HepG2 (cell line): Measurements from ENCODE around the gene OASL. TPM values are rescaled to one million over a fixed set of nuclear protein-coding genes. Genes with fewer than 3 reads are reported as not detected.

ENCODE experiments used
- NFE2 ChIP-seq: sonication (generic); formaldehyde crosslinking; IDR thresholded peaks from 2 replicates; pipeline ENCODE4 v1.4.0; 2020; ENCODE audit warnings: missing genetic modification reagents
- NFKB2 ChIP-seq: sonication (generic); formaldehyde crosslinking; IDR thresholded peaks from 2 replicates; pipeline ENCODE4 v1.4.0; 2020; ENCODE audit warnings: missing genetic modification reagents, borderline replicate concordance
- ZNF12 ChIP-seq: sonication (generic); formaldehyde crosslinking; IDR thresholded peaks from 2 replicates; pipeline ENCODE4 v1.5.0; 2020; ENCODE audit warnings: missing genetic modification reagents
- ZNF296 ChIP-seq: sonication (generic); formaldehyde crosslinking; conservative IDR thresholded peaks from 2 replicates; pipeline ENCODE4 v1.5.0; 2020; ENCODE audit warnings: mild to moderate bottlenecking, missing genetic modification reagents
- ZNF674 ChIP-seq: sonication (generic); formaldehyde crosslinking; IDR thresholded peaks from 2 replicates; pipeline ENCODE4 v1.5.0; 2020; ENCODE audit warnings: low read depth, mild to moderate bottlenecking, missing genetic modification reagents
- ZNF720 ChIP-seq: sonication (generic); formaldehyde crosslinking; IDR thresholded peaks from 2 replicates; pipeline ENCODE4 v1.4.0; 2020; ENCODE audit warnings: missing genetic modification reagents
- ZSCAN12 ChIP-seq: sonication (generic); formaldehyde crosslinking; IDR thresholded peaks from 2 replicates; pipeline ENCODE4 v1.9.0; 2021; ENCODE audit warnings: mild to moderate bottlenecking, missing genetic modification reagents
- polyA plus RNA-seq, 8 experiments: library from polyadenylated mRNA; depleted of rRNA in 3 of 8; stranded (reverse) in 7 of 8; unstranded in 1 of 8; fragments of >200 nt; fragmentation: Illumina TruSeq in 4 of 8; extraction: Trizol in 4 of 8; gene quantifications; 2 replicates each; pipeline versions ENCODE4 v1.2.1 to v1.2.3, GENCODE V29; 2011 to 2016; ENCODE audit warnings: low read depth in 4 of 8, missing spikeins in 1 of 8, mixed read lengths in 1 of 8; ENCODE audit not compliant: insufficient read depth in 1 of 8
- total RNA-seq, 5 experiments: library from RNA; depleted of rRNA; stranded (reverse); fragments of >200 nt; fragmentation: Illumina TruSeq; extraction: Trizol; gene quantifications; 2 replicates each; pipeline ENCODE4 v1.2.3, GENCODE V29; 2016; ENCODE audit warnings: low read depth in 1 of 5
- TF ChIP-seq, protein P1 (sequence below): sonication (generic); formaldehyde crosslinking; IDR thresholded peaks from 2 replicates; pipeline ENCODE4 v1.8.0; 2023; ENCODE audit warnings: mild to moderate bottlenecking, missing genetic modification reagents
- TF ChIP-seq, protein P2 (sequence below): sonication (generic); formaldehyde crosslinking; IDR thresholded peaks from 2 replicates; pipeline ENCODE4 v1.4.0; 2020; ENCODE audit warnings: missing genetic modification reagents, borderline replicate concordance
- TF ChIP-seq, protein P3 (sequence below): sonication (generic); formaldehyde crosslinking; IDR thresholded peaks from 2 replicates; pipeline ENCODE4 v1.5.0; 2020; ENCODE audit warnings: mild to moderate bottlenecking, missing genetic modification reagents, moderate library complexity
- TF ChIP-seq, protein P4 (sequence below): sonication (generic); formaldehyde crosslinking; IDR thresholded peaks from 2 replicates; pipeline ENCODE4 v1.9.0; 2021; ENCODE audit warnings: missing genetic modification reagents, mild to moderate bottlenecking, borderline replicate concordance
- TF ChIP-seq, protein P5 (sequence below): sonication (generic); formaldehyde crosslinking; IDR thresholded peaks from 2 replicates; pipeline ENCODE4 v1.4.0; 2020; ENCODE audit warnings: missing genetic modification reagents, mild to moderate bottlenecking, borderline replicate concordance
- TF ChIP-seq, protein P6 (sequence below): sonication (generic); formaldehyde crosslinking; IDR thresholded peaks from 2 replicates; pipeline ENCODE4 v1.8.0; 2022; ENCODE audit warnings: missing genetic modification reagents, mild to moderate bottlenecking, moderate library complexity, borderline replicate concordance
- TF ChIP-seq, protein P7 (sequence below): sonication (generic); formaldehyde crosslinking; IDR thresholded peaks from 2 replicates; pipeline ENCODE4 v1.4.0; 2020; ENCODE audit warnings: missing genetic modification reagents, low read depth, mild to moderate bottlenecking, borderline replicate concordance

The OASL gene
- total and polyA plus RNA-seq, 2 of the 13 experiments (the other 11 are each of a cell fraction or from before 2014, with no cell fraction given), result 0.11 to 0.22 TPM

DNA sequence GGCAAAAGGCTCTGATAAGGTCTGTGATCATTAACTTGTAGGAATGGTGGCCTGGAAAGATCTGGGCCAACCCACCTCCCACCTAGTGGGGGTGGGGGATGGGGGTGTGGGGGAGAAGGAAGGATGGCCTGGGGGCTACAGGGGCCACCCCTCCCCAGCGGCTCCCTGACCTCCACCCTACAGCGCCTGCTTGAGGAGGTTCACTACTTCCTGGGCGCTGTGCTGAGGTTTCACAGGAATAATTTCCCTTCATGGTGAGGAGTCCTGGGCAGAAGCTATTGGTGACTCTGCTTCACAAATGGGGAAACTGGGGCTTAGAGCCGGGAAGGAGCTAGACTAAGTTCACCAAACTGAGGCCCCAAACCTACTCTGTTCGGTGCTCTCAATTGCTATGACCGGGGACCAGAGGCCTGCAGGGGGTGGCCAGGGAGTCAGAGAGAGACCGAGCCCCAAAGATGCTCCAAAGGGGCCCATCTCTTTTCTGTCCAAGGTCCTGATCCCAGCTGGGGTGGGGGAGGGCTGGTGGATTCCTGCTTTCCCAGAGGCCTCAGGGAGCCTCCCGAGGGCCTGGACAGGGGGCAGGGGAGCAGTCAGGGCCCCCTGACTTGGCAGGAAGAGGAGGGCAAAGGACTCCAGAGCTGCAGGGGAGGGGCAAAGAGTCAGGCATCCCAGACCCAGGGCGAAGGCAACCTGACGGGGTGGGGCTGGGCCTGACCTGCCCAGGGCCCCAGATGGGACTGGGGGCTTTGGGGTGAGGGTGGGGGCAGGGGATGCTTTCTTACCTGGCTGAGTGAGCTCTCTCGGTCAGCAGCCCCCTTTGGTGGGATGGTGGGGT is 59.0 kb downstream of the OASL start (continued):
- TF ChIP-seq ZNF674 (CRISPR knock-in tag), result no peak
- 0 out of 2 replicates have a peak, but pooled peaks have one; percentile 12 for TF ChIP-seq NFKB2
- TF ChIP-seq, protein P1, sequence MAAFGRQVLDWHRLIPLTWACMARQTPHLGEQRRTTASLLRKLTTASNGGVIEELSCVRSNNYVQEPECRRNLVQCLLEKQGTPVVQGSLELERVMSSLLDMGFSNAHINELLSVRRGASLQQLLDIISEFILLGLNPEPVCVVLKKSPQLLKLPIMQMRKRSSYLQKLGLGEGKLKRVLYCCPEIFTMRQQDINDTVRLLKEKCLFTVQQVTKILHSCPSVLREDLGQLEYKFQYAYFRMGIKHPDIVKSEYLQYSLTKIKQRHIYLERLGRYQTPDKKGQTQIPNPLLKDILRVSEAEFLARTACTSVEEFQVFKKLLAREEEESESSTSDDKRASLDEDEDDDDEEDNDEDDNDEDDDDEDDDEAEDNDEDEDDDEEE (CRISPR knock-in tag), result no peak
- TF ChIP-seq, protein P2, sequence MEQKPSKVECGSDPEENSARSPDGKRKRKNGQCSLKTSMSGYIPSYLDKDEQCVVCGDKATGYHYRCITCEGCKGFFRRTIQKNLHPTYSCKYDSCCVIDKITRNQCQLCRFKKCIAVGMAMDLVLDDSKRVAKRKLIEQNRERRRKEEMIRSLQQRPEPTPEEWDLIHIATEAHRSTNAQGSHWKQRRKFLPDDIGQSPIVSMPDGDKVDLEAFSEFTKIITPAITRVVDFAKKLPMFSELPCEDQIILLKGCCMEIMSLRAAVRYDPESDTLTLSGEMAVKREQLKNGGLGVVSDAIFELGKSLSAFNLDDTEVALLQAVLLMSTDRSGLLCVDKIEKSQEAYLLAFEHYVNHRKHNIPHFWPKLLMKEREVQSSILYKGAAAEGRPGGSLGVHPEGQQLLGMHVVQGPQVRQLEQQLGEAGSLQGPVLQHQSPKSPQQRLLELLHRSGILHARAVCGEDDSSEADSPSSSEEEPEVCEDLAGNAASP (CRISPR knock-in tag), result no peak; the same call in 1 of the 2 replicates
- TF ChIP-seq ZNF720 (CRISPR knock-in tag), result no peak
- no peak for TF ChIP-seq ZNF12 (CRISPR knock-in tag)
- TF ChIP-seq ZNF296, result no peak; the same call in 1 of the 2 replicates
- TF ChIP-seq, protein P3, sequence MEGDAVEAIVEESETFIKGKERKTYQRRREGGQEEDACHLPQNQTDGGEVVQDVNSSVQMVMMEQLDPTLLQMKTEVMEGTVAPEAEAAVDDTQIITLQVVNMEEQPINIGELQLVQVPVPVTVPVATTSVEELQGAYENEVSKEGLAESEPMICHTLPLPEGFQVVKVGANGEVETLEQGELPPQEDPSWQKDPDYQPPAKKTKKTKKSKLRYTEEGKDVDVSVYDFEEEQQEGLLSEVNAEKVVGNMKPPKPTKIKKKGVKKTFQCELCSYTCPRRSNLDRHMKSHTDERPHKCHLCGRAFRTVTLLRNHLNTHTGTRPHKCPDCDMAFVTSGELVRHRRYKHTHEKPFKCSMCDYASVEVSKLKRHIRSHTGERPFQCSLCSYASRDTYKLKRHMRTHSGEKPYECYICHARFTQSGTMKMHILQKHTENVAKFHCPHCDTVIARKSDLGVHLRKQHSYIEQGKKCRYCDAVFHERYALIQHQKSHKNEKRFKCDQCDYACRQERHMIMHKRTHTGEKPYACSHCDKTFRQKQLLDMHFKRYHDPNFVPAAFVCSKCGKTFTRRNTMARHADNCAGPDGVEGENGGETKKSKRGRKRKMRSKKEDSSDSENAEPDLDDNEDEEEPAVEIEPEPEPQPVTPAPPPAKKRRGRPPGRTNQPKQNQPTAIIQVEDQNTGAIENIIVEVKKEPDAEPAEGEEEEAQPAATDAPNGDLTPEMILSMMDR (CRISPR knock-in tag), result no peak; the same call in 1 of the 2 replicates
- TF ChIP-seq, protein P4, sequence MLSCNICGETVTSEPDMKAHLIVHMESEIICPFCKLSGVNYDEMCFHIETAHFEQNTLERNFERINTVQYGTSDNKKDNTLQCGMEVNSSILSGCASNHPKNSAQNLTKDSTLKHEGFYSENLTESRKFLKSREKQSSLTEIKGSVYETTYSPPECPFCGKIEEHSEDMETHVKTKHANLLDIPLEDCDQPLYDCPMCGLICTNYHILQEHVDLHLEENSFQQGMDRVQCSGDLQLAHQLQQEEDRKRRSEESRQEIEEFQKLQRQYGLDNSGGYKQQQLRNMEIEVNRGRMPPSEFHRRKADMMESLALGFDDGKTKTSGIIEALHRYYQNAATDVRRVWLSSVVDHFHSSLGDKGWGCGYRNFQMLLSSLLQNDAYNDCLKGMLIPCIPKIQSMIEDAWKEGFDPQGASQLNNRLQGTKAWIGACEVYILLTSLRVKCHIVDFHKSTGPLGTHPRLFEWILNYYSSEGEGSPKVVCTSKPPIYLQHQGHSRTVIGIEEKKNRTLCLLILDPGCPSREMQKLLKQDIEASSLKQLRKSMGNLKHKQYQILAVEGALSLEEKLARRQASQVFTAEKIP (CRISPR knock-in tag), result no peak
- TF ChIP-seq, protein P5, sequence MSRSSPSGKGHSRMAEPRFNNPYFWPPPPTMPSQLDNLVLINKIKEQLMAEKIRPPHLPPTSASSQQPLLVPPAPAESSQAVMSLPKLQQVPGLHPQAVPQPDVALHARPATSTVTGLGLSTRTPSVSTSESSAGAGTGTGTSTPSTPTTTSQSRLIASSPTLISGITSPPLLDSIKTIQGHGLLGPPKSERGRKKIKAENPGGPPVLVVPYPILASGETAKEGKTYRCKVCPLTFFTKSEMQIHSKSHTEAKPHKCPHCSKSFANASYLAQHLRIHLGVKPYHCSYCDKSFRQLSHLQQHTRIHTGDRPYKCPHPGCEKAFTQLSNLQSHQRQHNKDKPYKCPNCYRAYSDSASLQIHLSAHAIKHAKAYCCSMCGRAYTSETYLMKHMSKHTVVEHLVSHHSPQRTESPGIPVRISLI (CRISPR knock-in tag), result no peak
- TF ChIP-seq, protein P6, sequence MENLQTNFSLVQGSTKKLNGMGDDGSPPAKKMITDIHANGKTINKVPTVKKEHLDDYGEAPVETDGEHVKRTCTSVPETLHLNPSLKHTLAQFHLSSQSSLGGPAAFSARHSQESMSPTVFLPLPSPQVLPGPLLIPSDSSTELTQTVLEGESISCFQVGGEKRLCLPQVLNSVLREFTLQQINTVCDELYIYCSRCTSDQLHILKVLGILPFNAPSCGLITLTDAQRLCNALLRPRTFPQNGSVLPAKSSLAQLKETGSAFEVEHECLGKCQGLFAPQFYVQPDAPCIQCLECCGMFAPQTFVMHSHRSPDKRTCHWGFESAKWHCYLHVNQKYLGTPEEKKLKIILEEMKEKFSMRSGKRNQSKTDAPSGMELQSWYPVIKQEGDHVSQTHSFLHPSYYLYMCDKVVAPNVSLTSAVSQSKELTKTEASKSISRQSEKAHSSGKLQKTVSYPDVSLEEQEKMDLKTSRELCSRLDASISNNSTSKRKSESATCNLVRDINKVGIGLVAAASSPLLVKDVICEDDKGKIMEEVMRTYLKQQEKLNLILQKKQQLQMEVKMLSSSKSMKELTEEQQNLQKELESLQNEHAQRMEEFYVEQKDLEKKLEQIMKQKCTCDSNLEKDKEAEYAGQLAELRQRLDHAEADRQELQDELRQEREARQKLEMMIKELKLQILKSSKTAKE (CRISPR knock-in tag), result 0 out of 2 replicates have a peak, but pooled peaks have one; percentile 50
- TF ChIP-seq, protein P7, sequence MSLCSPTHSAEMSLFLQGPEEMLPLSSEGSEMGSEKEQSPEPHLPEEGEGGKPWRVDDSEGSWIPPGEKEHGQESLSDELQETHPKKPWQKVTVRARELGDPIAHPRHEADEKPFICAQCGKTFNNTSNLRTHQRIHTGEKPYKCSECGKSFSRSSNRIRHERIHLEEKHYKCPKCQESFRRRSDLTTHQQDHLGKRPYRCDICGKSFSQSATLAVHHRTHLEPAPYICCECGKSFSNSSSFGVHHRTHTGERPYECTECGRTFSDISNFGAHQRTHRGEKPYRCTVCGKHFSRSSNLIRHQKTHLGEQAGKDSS (CRISPR knock-in tag), result peak; percentile 91; the same call in 1 of the 2 replicates
- TF ChIP-seq ZSCAN12 (CRISPR knock-in tag), result no peak
- TF ChIP-seq NFE2, result no peak
